ENCODE data around the gene ARHGAP10.

ARHGAP10 gene

DNA sequence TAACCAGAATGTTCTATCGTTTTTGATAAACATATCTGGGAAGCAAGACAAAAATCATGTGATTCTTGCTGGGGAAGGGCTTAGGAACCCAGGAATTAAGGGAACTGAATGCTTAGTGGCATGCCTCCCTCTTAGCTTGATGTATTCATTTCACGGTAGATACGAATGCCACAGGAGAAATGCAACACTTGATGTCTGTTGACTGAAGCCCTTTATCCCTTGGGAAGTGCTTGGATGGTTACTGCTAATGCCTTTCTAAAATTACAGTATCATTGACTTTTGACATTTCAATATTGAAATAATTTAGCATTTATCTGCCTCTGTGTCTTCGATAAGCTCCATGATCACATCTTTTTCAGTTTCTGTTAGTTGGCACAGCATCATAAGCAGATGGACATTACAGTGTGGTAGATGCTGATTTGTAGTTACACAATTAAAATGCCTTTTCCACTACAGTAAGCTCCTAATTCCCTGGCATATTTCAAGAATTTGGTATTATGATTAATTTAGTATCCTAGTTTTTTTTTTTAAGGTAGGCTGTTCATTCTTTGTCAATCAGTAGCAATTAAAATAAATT, 226.7 kb downstream of the ARHGAP10 start:
- no peak for DNase-seq

DNA sequence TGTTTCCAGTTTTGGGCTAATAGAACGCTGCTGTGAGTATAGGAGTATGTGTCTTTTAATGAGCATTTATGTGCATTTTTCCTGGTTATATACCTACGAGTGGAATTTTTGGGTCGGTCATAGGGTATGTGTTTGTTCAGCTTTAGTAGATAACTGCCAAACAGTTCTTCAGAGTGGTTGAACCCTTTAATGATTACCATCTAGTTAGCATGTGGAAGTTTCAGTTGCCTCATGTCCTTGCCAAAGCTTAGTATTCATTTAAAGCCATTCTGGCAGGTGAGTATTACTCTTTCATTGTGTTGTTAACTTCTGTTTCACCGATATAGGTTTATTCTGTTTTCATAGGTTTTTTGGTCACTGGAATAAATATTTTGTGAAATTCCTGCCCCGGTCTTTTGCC, 229.1 kb downstream of the ARHGAP10 start:
- DNase-seq: no peak

DNA sequence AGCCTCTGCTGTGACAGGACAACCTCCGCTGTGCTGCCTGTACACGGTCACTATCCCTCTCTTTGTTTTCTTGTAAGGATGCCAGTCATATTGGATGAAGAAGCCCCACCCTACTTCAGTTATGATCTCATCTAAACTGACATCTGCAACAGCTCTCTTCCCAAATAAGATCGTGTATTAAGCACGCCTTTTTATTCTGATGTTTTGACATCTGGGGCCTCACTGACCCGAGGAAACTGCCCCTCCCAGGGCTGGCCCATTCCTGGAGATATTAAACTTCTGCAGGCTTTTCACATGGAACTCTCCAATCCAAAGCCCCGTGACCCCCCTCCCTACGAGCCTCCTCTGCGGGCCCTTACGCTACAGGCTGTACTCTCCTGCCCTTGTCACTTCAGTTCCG, 232.0 kb downstream of the ARHGAP10 start:
- no peak for DNase-seq

DNA sequence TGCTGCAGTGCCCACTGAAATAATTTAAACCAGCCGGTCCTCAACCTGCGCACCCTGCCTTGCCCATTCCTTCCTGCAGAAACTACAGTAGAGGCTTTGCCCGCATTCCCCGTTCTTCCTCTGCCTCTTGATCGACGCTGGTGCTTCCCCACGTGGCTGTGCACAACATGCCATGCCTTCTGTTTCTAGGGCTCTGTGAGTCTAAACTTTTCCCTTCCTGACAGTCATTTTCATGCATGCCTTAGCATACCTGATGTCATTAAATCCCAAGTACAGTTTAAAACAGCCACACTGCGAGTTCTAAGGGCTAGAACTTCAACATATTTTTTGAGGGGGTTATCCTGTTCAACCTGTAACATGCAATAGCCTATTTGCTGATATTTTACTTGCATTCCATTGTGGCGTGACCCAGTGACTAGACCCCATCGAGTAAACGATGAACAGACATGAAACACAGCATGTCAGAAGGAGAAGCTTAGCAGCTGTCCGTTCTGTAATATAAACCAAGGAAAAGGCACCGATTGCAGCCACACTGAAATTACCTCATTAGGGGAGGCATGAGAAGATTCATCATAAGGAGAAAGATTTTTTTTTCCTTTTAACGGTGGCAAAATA, 232.5 kb downstream of the ARHGAP10 start:
- no peak for DNase-seq

DNA sequence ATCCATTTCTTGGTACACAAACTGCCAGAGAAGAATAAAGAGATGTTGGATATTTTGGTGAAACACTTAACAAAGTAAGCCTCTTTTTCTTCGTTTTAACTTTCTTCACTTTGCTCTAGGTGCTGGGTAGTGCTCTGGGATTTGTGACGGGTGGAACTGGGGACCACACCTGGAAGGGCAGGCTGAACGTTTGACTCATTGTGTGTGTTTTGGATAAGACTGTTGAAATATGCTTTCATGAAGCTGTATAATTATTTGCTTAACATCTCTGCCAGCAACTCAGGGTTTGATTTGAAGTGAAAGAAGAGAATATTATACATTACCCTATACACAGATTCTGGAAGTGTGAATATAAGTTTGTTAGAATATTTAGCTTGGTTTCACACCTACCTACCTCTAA, 233.2 kb downstream of the ARHGAP10 start:
- no peak for DNase-seq

DNA sequence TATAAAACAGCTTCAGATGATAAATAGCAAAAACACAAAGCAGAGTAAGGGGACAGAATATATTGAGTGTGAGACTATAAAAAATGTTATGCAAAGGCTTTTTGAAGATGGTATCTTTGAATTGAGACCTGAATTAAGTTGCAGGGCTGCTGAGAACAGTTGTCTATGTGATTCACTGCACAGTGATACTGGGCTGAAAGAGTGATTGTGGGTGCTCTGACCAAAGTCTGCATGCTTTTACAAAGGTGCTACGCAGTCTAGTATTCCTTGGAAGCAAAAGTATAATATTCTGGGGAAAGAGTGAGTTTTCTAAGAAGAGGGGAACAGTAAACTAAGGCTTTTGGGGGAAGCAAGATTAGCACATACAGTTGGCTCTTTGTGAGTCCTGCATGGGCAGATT, 234.0 kb downstream of the ARHGAP10 start:
- DNase-seq: no peak

DNA sequence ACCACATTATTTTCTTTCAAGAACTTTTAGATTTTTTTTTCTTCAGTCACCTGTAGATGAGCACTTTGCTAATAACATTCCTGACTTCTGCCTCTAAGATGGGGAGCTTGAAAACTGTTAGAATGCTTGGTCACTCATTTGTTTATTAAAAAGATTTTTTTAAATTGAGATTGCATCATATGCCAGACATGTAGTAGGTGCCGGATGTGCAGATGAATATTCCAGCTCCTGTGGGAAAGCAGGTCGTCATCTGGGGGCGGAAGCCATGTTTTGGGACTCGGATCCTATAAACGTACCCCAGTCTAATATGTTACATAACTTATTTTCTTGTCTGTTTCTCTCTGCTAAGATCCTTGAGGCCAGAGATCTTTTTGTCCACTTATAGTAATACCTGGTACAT, 236.8 kb downstream of the ARHGAP10 start:
- no peak for DNase-seq

DNA sequence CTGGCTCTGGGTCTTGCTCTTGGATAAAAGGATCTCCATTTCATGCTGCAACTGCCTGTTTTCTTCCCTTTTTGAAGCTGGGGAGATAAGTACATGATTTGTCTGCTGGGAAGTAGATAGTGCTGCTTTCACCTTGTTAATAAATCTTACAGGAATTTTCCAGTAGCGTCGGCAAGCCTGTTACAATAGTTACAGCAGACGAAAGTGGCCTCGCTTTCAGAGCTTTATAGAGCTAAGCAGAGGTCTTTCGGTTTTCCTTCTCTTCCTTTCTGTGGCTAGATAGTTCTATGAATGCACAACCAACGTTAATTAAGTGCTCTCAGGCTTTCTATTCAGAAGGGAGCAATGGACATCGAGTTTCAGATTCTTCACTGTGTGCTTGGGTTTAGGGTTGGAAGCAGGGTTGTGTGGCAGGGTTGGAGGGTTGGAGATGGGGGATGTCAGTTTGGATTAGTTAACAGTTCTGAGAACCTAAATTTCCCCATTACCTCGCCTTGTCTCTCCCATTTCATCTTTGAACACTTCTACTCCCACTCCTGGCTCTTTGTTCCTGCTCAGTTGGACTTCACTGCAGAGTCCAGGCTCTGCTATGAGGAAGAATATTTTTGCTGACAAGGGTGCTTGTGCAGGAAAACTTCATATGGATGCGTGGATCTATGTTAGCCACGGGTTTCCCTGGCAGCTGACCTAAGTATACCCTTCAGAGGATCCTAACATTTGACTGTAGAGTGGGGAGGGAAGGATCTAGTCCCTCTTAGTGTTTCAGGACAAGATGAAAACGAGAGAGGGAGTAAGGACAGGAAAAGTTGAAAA, 237.9 kb downstream of the ARHGAP10 start:
- DNase-seq: no peak

DNA sequence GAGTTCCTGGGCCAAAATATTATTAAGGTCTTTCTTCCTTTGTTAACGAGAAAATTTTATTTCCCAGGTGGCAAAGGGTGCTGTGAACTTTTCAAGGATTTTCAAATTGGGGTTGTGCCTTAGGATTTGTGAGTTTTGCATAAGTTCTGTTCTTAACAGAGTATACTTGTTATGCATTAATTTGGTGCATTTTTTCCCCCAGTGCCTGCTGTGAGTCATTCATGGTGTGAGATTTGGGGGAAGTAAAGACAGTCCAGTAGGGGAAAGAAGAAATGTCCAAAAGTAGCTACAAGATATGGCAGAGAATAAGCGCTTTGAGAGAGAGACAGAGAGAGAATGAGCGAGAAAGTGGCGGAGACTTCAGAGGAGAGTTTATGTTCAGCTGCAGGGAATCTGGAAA, 239.2 kb downstream of the ARHGAP10 start:
- no peak for DNase-seq

DNA sequence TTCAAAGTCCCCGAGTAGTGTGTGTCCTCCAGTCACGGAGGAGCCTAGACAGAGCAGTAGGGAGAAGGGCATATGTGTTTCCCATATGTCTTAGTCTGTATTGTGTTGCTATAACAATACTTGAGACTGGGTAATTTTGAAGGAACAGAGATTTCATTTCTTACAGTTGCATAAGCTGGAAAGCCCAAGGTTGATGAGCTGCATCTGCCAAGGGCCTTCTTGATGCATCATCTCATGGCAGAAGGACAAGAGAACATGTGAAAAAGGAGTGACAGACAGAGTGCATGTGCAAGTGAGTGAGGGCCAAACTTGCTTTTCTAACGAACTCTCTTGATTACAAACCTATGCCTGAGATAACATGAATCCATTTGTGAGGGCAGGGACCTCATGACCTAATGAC, 243.4 kb downstream of the ARHGAP10 start:
- DNase-seq: no peak

DNA sequence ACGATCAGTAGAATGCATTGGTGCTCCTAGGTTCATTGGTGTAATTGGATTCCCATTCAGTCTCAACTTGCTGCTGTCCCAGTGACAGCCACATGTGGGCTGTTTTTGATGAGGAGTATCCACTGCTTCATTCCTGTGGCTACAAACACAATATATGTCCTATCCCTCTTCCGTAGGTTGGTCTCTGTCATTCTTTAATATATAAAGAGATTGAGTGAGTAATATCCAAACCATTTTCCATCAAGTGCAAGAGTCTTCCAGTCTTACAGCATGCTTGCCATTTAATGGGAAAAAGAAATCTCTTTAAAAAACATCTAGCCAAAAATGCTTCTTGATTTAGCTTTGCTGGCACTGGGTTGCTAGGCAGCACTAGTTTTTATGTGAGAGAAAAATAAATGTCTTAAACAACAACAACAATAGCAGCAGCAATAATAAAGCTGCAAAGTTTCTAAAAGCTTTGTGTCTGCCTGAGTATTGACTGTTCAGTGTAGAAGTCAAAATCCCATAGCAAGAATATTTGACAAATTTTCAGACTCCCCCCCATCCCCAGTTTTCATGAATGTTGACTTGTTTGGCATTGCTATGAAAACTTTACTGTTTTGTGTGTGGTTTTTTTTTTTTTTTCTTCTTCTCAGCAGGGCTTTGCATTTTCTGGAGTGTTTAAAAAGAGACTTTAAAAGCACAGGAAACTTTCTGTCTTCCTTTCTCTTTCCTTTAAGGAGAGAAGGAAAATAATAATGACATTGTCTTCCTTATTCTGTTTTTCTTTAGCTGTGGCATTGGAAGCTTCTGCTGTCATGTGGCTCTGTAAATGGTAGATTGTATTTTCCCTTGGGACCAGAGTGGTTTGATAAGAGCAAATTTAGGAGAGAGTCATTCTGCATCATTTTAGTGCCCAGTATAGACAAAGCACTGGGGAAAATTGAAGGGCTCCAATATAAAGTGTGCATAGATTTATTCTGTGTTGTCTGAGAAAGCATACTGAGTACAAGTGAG, 244.3 kb downstream of the ARHGAP10 start:
- DNase-seq: no peak

DNA sequence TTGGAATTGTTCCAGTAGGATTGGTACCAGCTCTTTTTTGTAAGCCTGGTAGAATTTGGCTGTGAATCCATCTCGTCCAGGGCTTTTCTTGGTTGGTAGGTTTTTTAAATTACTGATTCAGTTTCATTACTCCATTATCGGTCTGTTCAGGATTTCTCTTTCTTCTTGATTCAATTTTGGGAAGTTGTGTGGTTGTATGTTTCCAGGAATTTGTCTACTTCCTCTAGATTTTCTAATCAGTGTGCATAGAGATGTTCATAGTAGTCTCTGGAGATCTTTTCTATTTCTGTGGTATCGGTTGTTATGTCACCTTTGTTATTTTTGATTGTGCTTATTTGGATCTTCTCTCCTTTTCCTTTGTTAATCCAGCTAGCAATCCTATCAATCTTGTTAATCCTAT, 248.7 kb downstream of the ARHGAP10 start:
- DNase-seq: no peak

DNA sequence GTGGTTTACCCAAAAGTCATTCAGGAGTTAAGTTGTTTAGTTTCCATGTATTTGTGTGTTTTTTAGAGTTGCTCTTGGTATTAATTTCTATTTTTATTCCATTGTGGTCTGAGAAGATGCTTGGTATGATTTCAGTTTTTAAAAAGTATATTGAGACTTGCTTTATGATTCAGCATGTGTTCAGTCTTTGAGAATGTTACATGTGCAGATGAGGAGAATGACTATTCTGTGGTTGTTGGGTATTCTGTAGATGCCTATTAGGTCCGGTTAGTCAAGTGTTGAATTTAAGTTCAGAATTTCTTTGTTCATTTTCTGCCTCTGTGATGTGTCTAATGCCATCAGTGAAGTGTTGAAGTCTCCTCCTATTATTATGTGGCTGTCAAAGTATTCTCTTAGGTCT, 249.4 kb downstream of the ARHGAP10 start:
- no peak for DNase-seq

DNA sequence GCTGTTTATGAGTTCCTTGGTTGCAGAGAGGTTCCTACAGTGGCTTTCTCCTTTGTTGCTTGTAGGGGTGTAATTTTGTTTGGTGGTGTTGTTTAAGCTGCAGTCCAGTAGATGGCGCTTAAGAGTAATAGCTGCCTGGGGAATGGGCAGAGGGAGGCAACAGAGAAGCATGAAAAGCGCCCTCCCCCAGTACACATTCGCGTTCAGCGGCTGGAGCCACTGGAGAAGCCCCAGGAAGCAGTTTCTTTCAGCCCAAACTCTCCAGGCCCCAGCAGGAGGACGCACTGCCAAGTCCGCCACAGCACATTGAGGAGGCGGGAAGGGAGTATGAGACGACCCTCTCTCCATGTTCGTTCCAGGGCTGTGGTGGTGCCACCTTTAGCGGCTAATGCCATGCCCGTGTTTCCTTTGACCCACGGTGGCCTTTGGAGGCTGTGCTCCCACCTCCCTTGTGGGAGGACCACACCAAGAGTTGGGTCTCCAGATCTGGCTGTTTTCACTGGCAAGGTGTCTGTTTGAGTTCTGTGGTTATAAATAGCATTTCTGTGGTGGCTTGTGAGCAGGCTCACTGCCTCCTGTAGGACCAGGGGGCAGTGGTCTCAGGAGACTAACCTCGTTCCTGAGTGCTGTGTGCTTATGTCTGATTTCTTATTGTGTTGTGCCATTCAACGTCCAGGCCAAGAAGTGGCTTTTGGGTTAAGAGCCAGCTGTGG, 252.3 kb downstream of the ARHGAP10 start:
- DNase-seq: no peak

DNA sequence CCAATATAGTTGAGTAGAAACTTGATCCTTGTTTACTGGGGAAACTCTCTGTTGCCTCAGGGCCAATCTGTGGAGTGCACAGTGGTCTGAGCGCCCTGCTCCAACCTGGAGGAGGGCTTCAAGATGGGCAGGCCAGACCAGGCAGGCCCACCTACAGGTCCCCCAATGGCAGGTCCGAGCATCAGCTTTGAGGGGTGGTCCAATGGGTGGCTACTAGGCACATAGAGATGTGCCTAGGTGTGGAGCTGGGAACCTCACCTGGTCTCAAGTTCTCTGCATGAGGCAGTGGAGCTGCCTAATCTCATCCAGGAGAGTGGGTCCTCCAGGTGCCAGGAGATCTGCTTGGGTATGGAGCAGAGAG, 252.9 kb downstream of the ARHGAP10 start:
- no peak for DNase-seq

DNA sequence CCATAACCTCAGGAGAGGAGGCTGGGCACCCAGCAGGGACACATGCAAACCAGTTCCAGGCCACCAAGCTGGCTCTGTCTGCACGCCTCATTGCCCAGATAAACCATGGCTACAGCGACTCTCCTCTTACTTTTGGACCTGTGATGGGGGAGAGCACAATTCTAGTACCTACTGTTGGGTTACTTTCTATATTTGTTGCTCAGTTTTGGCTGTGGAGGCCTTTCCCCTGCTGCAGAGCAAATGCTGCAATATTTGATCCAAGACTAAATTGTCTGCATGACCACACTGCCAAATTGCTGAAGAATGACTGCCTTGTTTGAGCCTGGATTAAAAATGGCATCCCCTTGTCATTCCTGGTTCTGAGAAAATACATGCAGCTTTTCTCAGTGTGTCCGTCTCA, 253.5 kb downstream of the ARHGAP10 start:
- DNase-seq: no peak

DNA sequence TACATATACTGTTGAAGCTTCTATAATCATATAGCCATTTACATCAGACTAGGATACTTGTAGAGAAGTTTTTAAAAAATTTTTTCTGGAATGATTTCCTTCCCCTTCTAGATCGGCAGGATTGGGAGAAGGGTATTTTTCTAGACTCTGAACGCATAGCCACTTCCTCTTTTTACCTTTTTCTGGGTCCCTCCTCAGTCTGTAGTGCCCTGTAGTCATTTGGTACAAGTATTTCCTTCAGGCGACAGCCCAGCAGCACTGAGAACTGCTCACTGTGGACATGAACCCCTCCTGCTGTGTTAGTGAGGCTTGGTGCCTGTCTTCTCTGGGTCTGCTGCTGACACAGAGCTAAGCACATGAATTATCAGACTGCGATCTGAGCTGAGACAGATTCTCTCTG, 255.4 kb downstream of the ARHGAP10 start:
- DNase-seq: no peak

DNA sequence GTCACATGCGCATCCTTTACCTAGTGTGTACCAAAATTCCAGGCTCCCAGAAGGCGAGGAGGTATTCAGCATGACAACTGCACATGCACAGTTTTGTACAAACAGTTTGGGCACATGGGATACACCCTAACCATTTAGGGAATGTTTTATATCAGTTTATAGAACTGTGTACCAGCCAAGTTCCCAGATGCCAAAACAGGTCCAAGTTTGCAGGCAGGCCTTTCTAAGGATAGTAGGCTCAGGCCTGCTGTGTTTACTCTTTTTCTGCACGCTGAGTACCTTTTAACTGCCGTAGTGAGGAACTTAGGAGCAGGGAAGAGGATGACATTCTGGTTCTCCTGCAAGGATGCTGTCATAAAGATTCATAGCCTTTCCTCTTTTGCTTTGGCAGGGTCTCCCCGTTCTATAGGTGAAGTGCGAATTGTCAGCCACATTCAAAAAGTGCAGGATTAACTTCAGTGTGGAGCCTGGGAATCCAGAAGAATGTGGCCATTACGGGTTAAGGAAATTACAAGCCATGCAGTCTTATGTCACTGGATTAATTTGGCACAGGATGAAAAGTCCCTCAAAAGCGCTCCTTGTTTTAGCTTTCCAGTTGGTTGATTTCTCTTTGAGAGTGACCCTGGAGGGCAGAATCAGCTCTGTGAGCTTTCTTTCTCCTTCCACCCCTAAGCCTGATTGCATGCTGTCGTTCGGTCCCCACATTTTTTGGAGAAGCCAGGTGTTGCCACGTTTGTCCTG, 259.8 kb downstream of the ARHGAP10 start:
- no peak for DNase-seq

DNA sequence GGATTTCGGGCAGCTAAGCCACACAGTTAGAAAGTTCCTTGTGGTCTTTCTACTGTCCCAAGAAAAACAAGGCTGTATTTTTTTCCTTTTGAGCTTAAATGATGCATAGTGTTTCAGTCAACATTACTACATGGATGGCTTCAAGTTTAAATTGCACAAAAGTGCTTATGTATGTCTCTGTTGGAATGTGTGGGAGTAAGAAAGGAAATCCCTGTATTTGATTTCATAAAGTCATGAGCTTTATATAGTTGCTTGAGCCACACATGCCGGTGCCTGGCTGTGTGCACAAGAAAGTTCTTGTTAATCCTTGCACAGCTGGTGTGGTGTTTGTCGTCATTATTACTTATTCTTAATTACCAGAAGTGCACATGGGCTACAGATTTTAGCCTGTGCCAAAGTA, 262.2 kb downstream of the ARHGAP10 start:
- no peak for DNase-seq

DNA sequence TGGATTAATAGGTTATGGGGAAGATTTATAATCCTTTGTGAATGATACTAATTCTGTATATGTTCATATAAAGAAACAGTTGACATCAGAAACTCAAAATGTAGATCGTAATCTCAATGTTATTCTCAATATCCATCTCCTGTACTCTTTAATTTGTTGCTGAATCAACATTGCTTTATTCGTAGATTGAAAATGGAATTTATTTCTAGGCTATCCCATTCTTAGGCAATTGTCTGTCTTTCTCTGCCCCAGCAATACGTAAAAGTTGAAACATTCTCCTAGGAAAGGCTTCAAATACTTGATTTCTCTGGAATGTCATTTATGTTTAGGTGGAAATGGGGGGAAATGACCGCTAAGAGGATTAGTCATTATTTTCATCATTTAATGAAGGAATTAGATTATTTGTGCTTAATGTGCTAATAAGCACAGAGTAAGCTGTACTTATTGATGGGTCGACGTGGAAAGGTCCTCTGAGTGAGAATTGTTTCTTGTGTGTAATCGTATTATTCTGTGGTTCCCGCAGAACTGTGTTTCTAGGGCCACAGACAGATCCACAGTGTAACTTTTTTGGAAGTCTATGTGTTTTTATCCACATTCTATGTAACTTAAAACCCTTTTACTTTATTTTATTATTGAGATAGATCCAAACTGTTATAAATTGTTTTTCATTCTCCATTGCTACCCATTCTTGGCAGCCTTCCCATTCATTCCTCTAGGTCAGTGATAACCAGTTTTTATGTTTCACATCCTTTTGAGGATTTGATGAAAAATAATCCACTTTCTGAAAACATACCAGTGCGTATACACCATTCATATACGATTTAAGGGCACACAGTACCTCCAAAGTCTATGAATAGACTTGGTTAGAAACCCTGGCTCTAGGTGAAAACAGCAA, 262.9 kb downstream of the ARHGAP10 start:
- DNase-seq: no peak

DNA sequence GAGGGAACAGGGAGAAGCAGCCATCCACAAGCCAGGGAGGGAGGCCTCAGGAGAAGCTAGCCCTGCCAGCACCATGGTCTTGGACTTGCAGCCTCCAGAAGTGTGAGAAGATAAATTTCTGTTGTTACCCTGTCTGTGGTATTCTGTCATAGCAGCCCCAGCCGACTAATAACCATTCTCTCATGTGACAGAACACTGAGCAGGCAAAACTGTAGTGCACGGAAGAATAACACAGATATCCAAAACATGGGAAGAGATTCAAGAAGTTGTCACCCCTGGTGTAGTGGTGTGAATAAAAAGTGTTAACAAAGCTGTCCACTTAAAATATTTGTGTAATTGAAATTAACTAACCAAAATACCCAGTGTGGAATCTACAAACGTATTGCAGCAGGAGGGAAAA, 265.0 kb downstream of the ARHGAP10 start:
- no peak for DNase-seq

Measured in CD4-positive, alpha-beta T cell treated with Interferon gamma for 1 hour (primary cell).